GM21367 (cell line): ENCODE measurements around the gene NRP1.
A peak's percentile ranks its signal among the peaks of the same experiment; 100 is the strongest.

ENCODE experiments used
- ATAC-seq: cut with Tn5 transposase; IDR thresholded peaks from one replicate; pipeline ENCODE4 v1.9.1; 2021; ENCODE audit not compliant: unreplicated experiment

NRP1 gene

GRCh38 chr10:33350041-33350440, 15.6 kb upstream of the NRP1 start:
- no peak for ATAC-seq

GRCh38 chr10:33349268-33349667, 14.8 kb upstream of the NRP1 start:
- ATAC-seq, result no peak

GRCh38 chr10:33347211-33347610, 12.7 kb upstream of the NRP1 start:
- no peak for ATAC-seq

GRCh38 chr10:33345236-33345635, 10.8 kb upstream of the NRP1 start:
- ATAC-seq, result no peak

GRCh38 chr10:33344676-33345075, 10.2 kb upstream of the NRP1 start:
- ATAC-seq, result no peak

GRCh38 chr10:33341637-33342036, 7.2 kb upstream of the NRP1 start:
- ATAC-seq, result no peak

- no peak for ATAC-seq
Measured at GRCh38 chr10:33337326-33337957, 3.0 kb upstream of the NRP1 start.

GRCh38 chr10:33336582-33337325, 2.3 kb upstream of the NRP1 start:
- ATAC-seq, result no peak

- ATAC-seq, result no peak
Measured at GRCh38 chr10:33335801-33336581, 1.5 kb upstream of the NRP1 start.

- ATAC-seq, result no peak
Measured at GRCh38 chr10:33335551-33335800, 1.0 kb upstream of the NRP1 start.

- ATAC-seq, result no peak
Measured at GRCh38 chr10:33334805-33335550, 511 bp upstream of the NRP1 start.

- ATAC-seq, result no peak
Measured at GRCh38 chr10:33333260-33334101, 986 bp downstream of the NRP1 start.

GRCh38 chr10:33332183-33333065, 2.0 kb downstream of the NRP1 start:
- no peak for ATAC-seq

GRCh38 chr10:33331379-33331694, 3.1 kb downstream of the NRP1 start:
- no peak for ATAC-seq

GRCh38 chr10:33330543-33331378, 3.7 kb downstream of the NRP1 start:
- ATAC-seq, result peak; percentile 78

GRCh38 chr10:33329178-33329577, 5.3 kb downstream of the NRP1 start:
- no peak for ATAC-seq

- ATAC-seq, result no peak
Measured at GRCh38 chr10:33328253-33328652, 6.2 kb downstream of the NRP1 start.

GRCh38 chr10:33327751-33328150, 6.7 kb downstream of the NRP1 start:
- no peak for ATAC-seq

- no peak for ATAC-seq
Measured at GRCh38 chr10:33326933-33327332, 7.5 kb downstream of the NRP1 start.
